IMR-90 (cell line): Measurements from ENCODE around the gene PAM. TPM values are rescaled to one million over a fixed set of nuclear protein-coding genes. Genes with fewer than 3 reads are reported as not detected.
"Not testable (repeated sequence)": the region's sequence is repeated elsewhere in the genome, so short reads cannot be mapped to it uniquely, and the experiment has no call there.

Experiments
- ATAC-seq: fragments of 200-7000 bp; cut with Tn5 transposase; 2 replicates; pipeline ENCODE4 v1.9.1; 2020; ENCODE audit warnings: low read depth, mild to moderate bottlenecking, moderate library complexity
- BruUV-seq: library from RNA; stranded (reverse); fragments of 400-500 nt; replicated peaks from 2 replicates; lab custom pipeline; 2021; lab: Mats Ljungman, UMichigan
- CTCF ChIA-PET: fragments of 300-600 bp; formaldehyde crosslinking; extraction: SDS; loops from one replicate; lab custom pipeline; 2021; ENCODE audit warnings: antibody characterized with exemption; lab: Yijun Ruan, JAX
- POLR2A ChIA-PET: fragments of 300-600 bp; sonication (Branson Sonifier 250); formaldehyde crosslinking; loops from one replicate; lab custom pipeline; 2022; ENCODE audit warnings: antibody characterized with exemption; ENCODE audit not compliant: unreplicated experiment; lab: Charles Lee
- DNase-seq: peaks from one replicate; pipeline ENCODE4 v3.0.0; 2013
- H2AFZ ChIP-seq: replicated peaks from 2 replicates; pipeline ENCODE3; 2013; ENCODE audit warnings: low read length, mild to moderate bottlenecking; ENCODE audit not compliant: poor library complexity
- H2AK5ac ChIP-seq: 2 replicates; pipeline ENCODE4 v1.6.1; 2013; ENCODE audit warnings: low read depth, low read length, inconsistent platforms
- H2AK9ac ChIP-seq: replicated peaks from 2 replicates; pipeline ENCODE3; 2013; ENCODE audit warnings: mild to moderate bottlenecking, low read depth, low read length, moderate library complexity; ENCODE audit not compliant: poor library complexity
- H2BK120ac ChIP-seq: 2 replicates; pipeline ENCODE4 v1.6.1; 2013; ENCODE audit warnings: low read depth, low read length, inconsistent platforms
- H2BK15ac ChIP-seq: 3 replicates; pipeline ENCODE4 v1.6.1; 2013; ENCODE audit warnings: low read depth, low read length, inconsistent platforms
- H2BK20ac ChIP-seq: 2 replicates; pipeline ENCODE4 v1.6.1; 2013; ENCODE audit warnings: low read depth, mild to moderate bottlenecking, inconsistent platforms, low read length, moderate library complexity
- H2BK5ac ChIP-seq: 2 replicates; pipeline ENCODE4 v1.6.1; 2013; ENCODE audit warnings: mild to moderate bottlenecking, low read depth, low read length, inconsistent platforms; ENCODE audit not compliant: poor library complexity, severe bottlenecking
- H3K14ac ChIP-seq: replicated peaks from 2 replicates; pipeline ENCODE4 v1.6.1; 2013; ENCODE audit warnings: low read depth, low read length, inconsistent platforms
- H3K18ac ChIP-seq: 2 replicates; pipeline ENCODE4 v1.6.1; 2013; ENCODE audit warnings: low read depth, low read length, control low read depth
- H3K23ac ChIP-seq: 2 replicates; pipeline ENCODE4 v1.6.1; 2013; ENCODE audit warnings: low read depth, low read length, inconsistent platforms
- H3K27ac ChIP-seq: 2 replicates; pipeline ENCODE4 v1.5.1; 2013; ENCODE audit warnings: mild to moderate bottlenecking, control low read depth, low read length; ENCODE audit not compliant: insufficient read depth
- H3K27me3 ChIP-seq: 2 replicates; pipeline ENCODE4 v1.6.1; 2013; ENCODE audit warnings: low read length; ENCODE audit not compliant: control insufficient read depth, insufficient read depth
- H3K36me3 ChIP-seq: 2 replicates; pipeline ENCODE4 v1.6.1; 2013; ENCODE audit warnings: low read length, mixed read lengths; ENCODE audit not compliant: control insufficient read depth, insufficient read depth
- H3K4ac ChIP-seq: 2 replicates; pipeline ENCODE4 v1.6.1; 2013; ENCODE audit warnings: low read depth, low read length, inconsistent platforms
- H3K4me1 ChIP-seq: 2 replicates; pipeline ENCODE4 v1.6.1; 2013; ENCODE audit warnings: low read length, mixed read lengths; ENCODE audit not compliant: control insufficient read depth, insufficient read depth
- H3K4me2 ChIP-seq: 2 replicates; pipeline ENCODE4 v1.6.1; 2013; ENCODE audit warnings: low read depth, mild to moderate bottlenecking, control low read depth, low read length, moderate library complexity
- H3K4me3 ChIP-seq: 2 replicates; pipeline ENCODE4 v1.5.1; 2013; ENCODE audit warnings: low read depth, mild to moderate bottlenecking, control low read depth, low read length, moderate library complexity; ENCODE audit not compliant: insufficient read depth
- H3K56ac ChIP-seq: 2 replicates; pipeline ENCODE4 v1.6.1; 2013; ENCODE audit warnings: low read length, inconsistent platforms; ENCODE audit not compliant: insufficient read depth; ENCODE audit errors: extremely low read depth
- H3K79me1 ChIP-seq, 2 experiments: 2 replicates each; pipeline ENCODE4 v1.6.1; 2013; ENCODE audit warnings: low read length in 2 of 2, inconsistent platforms in 1 of 2, low read depth in 1 of 2
- H3K9ac ChIP-seq: 2 replicates; pipeline ENCODE4 v1.6.1; 2013; ENCODE audit warnings: low read depth, low read length, control low read depth
- H3K9me1 ChIP-seq: 2 replicates; pipeline ENCODE4 v1.6.1; 2013; ENCODE audit warnings: low read length, inconsistent platforms; ENCODE audit not compliant: insufficient read depth
- H3K9me3 ChIP-seq: 2 replicates; pipeline ENCODE4 v1.6.1; 2013; ENCODE audit warnings: low read length; ENCODE audit not compliant: control insufficient read depth, insufficient read depth
- H4K20me1 ChIP-seq: 2 replicates; pipeline ENCODE4 v1.6.1; 2013; ENCODE audit warnings: low read length, inconsistent platforms; ENCODE audit not compliant: insufficient read depth
- H4K5ac ChIP-seq: 2 replicates; pipeline ENCODE4 v1.6.1; 2013; ENCODE audit warnings: mild to moderate bottlenecking, low read depth, low read length, control low read depth
- H4K8ac ChIP-seq, 2 experiments: 2 replicates each; pipeline ENCODE4 v1.6.1; 2013; ENCODE audit warnings: low read depth in 2 of 2, low read length in 2 of 2, control low read depth in 1 of 2, inconsistent platforms in 1 of 2
- H4K91ac ChIP-seq: 2 replicates; pipeline ENCODE4 v1.6.1; 2013; ENCODE audit warnings: low read depth, low read length, inconsistent platforms; ENCODE audit not compliant: insufficient read depth
- BHLHE40 ChIP-seq: fragments of 150-350 bp; IDR thresholded peaks from 2 replicates; pipeline ENCODE4 v1.6.1; 2016; ENCODE audit warnings: mild to moderate bottlenecking, low read depth, low read length
- MAZ ChIP-seq: IDR thresholded peaks from 2 replicates; pipeline ENCODE4 v1.6.1; 2012; ENCODE audit warnings: low read depth, mild to moderate bottlenecking, low read length, improper control_type of control experiment, moderate library complexity, borderline replicate concordance
- MXI1 ChIP-seq: IDR thresholded peaks from 2 replicates; pipeline ENCODE4 v1.6.1; 2012; ENCODE audit warnings: low read depth, mild to moderate bottlenecking, low read length, moderate library complexity, borderline replicate concordance
- POLR2A ChIP-seq: IDR thresholded peaks from 2 replicates; pipeline ENCODE4 v1.6.1; 2012; ENCODE audit warnings: mild to moderate bottlenecking, low read depth, low read length
- RCOR1 ChIP-seq: IDR thresholded peaks from 2 replicates; pipeline ENCODE4 v1.6.1; 2012; ENCODE audit warnings: mild to moderate bottlenecking, low read length, improper control_type of control experiment; ENCODE audit not compliant: insufficient replicate concordance
- RFX5 ChIP-seq: IDR thresholded peaks from 2 replicates; pipeline ENCODE4 v1.8.0; 2012; ENCODE audit warnings: low read depth, mild to moderate bottlenecking, low read length, moderate library complexity
- WGBS, 2 experiments: methylation state at CpG; one replicate each; pipeline versions ENCODE4 v1.1.5 to v1.1.7; 2013; ENCODE audit warnings: missing lambda C conversion rate in 2 of 2; ENCODE audit not compliant: insufficient read length in 1 of 2; ENCODE audit errors: extremely low coverage in 2 of 2; 5-methylcytosine and 5-hydroxymethylcytosine counted together
- dilution Hi-C: fragments of 300-500 bp; cut with HindIII; formaldehyde crosslinking; loops from one replicate; pipeline ENCODE4 v1.14.3; 2018; ENCODE audit warnings: low sequenced_read_pairs; ENCODE audit not compliant: unreplicated experiment
- in situ Hi-C: fragments of 300-500 bp; cut with MboI; formaldehyde crosslinking; loops from 3 replicates; pipeline ENCODE4 v1.14.3; 2019; ENCODE audit warnings: low sequenced_read_pairs, inconsistent platforms, mixed read lengths
- intact Hi-C: fragments of 100-400 bp; cut with micrococcal nuclease; formaldehyde crosslinking; loops from 2 replicates; pipeline ENCODE4 v1.10.0; 2022
- polyA plus RNA-seq, 3 experiments: library from polyadenylated mRNA; depleted of rRNA; stranded (reverse); fragments of >200 nt; gene quantifications; 2 replicates each; pipeline ENCODE4 v1.2.3, GENCODE V29; 2012; ENCODE audit warnings: low replicate concordance in 1 of 3
- total RNA-seq: library from RNA; depleted of rRNA; stranded (reverse); fragments of >200 nt; gene quantifications from 2 replicates; pipeline ENCODE4 v1.2.3, GENCODE V29; 2012

Gene PAM
- total and polyA plus RNA-seq, 2 of the 4 experiments (the other 2 are of a cell fraction), result 115 to 179 TPM

- no peak overlapping the region for H4K8ac ChIP-seq
- TF ChIP-seq MAZ, result no peak
- TF ChIP-seq POLR2A, result no peak
- no peak for TF ChIP-seq BHLHE40
- no peak for TF ChIP-seq RFX5
- no peak for TF ChIP-seq MXI1
- TF ChIP-seq RCOR1, result no peak
- no CpG with 5 or more reads among the region's 1 CpG for WGBS, 2 experiments
- no peak overlapping the region for H3K4me3 ChIP-seq
- no peak overlapping the region for H2BK20ac ChIP-seq
- H3K4me1 ChIP-seq, result no peaks in the 10 kb centered on the region
- no peak overlapping the region for H2BK120ac ChIP-seq
- H4K5ac ChIP-seq, result no peak overlapping the region
- no peak overlapping the region for H3K4me2 ChIP-seq
- no peak overlapping the region for H3K23ac ChIP-seq
- no peak overlapping the region for H2AFZ ChIP-seq
- no peak overlapping the region for H2BK15ac ChIP-seq
- H2AK5ac ChIP-seq, result no peak overlapping the region
- no TSS peak for BruUV-seq
- H4K91ac ChIP-seq, result no peak overlapping the region
- peaks cover 4% of the 10 kb centered on the region; the same call in 1 of the 2 replicates for H3K36me3 ChIP-seq
- CTCF ChIA-PET, result interaction anchor here (0.8 kb wide), 1 partner anchor 17 kb away, joined by 3 read pairs; no protein-coding TSS in a partner anchor
- ATAC-seq (no peak), DNase-seq (no peak)
- H3K14ac ChIP-seq, result no peak overlapping the region
- no peak overlapping the region for H3K9ac ChIP-seq
- no peak overlapping the region for H3K56ac ChIP-seq
- dilution Hi-C loops, result no loop called here
- in situ Hi-C loops, result no loop called here
- intact Hi-C loops, result no loop called here
- no peak overlapping the region for H3K4ac ChIP-seq
- no peak overlapping the region for H2BK5ac ChIP-seq
- no peaks in the 10 kb centered on the region for H3K9me3 ChIP-seq
- H4K20me1 ChIP-seq, result no peaks in the 10 kb centered on the region
- H2AK9ac ChIP-seq, result no peak overlapping the region
- no peaks in the 10 kb centered on the region for H3K9me1 ChIP-seq
- no peaks in the 10 kb centered on the region for H3K27me3 ChIP-seq
- peaks cover 4 to 11% of the 10 kb centered on the region in 2 experiments for H3K79me1 ChIP-seq
- POLR2A ChIA-PET, result no interaction called here
- H3K27ac ChIP-seq, result no peak overlapping the region
- H3K18ac ChIP-seq, result no peak overlapping the region
These were observed 150.0 kb downstream of the PAM start for GRCh38 chr5:102905056-102905455.

GRCh38 chr5:102907099-102907498 lies 152.0 kb downstream of the PAM start:
- H4K5ac ChIP-seq, H3K4ac ChIP-seq, dilution Hi-C loops, H2BK120ac ChIP-seq, H3K56ac ChIP-seq, H4K20me1 ChIP-seq, H3K23ac ChIP-seq, POLR2A ChIA-PET, H2AK5ac ChIP-seq, H2BK15ac ChIP-seq, H3K4me2 ChIP-seq, H3K27ac ChIP-seq, in situ Hi-C loops, H3K18ac ChIP-seq, CTCF ChIA-PET, ATAC-seq, H2BK5ac ChIP-seq, H4K8ac ChIP-seq, H3K14ac ChIP-seq, H4K91ac ChIP-seq, H3K9me1 ChIP-seq, H3K9ac ChIP-seq, BruUV-seq, H3K4me3 ChIP-seq, DNase-seq, H3K9me3 ChIP-seq, H2BK20ac ChIP-seq, H3K4me1 ChIP-seq, H3K27me3 ChIP-seq, intact Hi-C loops, H2AFZ ChIP-seq, H2AK9ac ChIP-seq, H3K36me3 ChIP-seq: not testable (repeated sequence)
- H3K79me1 ChIP-seq, result peaks cover 13 to 14% of the 10 kb centered on the region in 2 experiments
- WGBS, 2 experiments, result no CpG with 5 or more reads among the region's 2 CpGs
